AG08396 (cell line): ENCODE measurements around the gene ZSCAN32.

ENCODE experiments used
- DNase-seq: peaks from one replicate; pipeline ENCODE4 v3.0.0; 2012; ENCODE audit warnings: low spot score, mixed read lengths

The ZSCAN32 gene

DNA sequence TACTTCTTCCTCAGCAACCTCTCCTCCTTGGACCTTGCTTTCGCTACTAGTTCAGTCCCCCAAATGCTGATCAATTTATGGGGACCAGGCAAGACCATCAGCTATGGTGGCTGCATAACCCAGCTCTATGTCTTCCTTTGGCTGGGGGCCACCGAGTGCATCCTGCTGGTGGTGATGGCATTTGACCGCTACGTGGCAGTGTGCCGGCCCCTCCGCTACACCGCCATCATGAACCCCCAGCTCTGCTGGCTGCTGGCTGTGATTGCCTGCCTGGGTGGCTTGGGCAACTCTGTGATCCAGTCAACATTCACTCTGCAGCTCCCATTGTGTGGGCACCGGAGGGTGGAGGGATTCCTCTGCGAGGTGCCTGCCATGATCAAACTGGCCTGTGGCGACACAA lies 44.7 kb downstream of the ZSCAN32 start:
- DNase-seq = no peak

DNA sequence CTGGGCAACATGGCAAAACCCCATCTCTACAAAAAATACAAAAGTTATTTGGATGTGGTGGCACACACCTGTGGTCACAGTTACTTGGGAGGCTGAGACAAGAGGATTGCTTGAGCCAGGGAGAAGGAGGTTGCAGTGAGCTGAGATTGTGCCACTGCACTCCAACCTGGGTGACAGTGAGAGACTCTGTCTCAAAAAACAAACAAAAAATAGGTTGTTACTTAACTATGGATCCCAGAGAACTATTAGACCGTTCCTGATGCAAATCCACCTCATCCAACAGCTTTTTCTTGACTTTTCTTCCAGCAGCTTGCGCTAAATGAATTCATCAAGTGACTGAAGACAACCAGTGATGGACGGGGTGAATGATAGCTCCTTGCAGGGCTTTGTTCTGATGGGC lies 45.2 kb downstream of the ZSCAN32 start, which contains the start of gene OR2C1:
Gene OR2C1, plus strand, starts transcription at position 301 of the 400 bp plus-strand sequence. Its CDS starts 52 bp downstream, at position 353.
- DNase-seq = no peak

DNA sequence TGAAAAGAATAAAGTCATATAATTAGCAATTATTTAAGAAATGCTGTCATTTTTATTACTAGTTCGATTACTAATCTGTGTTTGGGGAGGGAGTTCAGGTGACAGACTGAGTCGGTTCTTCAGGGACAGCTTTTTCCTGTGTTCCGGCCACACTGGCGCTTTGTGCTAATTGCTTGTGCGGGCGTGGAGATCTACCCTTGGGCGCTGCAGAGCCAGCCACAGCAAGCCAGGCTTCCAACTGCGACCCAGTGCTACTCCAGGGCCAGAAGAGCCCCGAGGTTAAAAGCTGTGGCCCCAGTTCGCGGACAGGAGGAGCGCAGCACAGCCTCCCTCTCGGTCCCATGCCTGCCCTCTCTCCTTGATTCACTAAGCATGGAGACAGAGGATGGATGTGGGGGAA lies 51.6 kb downstream of the ZSCAN32 start:
- DNase-seq = no peak

DNA sequence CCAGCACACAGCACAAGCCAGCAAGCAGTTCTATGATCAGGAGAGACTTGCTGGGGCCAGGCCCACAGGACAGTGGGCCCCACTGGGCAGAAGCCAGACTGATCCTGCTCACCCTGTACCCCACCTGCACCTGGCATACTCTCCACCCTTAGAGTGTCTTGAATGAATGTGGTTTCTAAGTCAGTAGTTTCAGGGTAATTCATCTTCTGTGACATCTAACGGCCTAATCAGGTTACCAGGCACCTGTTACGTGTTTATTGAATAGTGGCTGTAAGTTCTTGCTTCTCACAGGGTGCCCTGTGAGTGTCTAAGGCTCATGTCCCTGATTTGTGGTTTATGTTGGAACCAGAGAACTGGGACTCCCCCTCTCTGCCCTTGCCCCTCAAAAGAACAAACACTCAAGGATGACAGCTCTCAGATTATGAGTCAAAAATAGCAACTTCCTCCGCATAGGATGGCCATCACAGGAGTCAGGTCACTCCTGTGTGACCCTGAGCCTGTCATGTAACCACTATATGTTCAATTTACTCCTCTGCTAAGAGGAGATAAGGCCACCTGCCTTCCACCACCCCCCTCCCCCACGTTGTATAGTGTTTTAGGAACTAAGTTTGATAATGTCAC lies 52.1 kb downstream of the ZSCAN32 start:
- DNase-seq = no peak

DNA sequence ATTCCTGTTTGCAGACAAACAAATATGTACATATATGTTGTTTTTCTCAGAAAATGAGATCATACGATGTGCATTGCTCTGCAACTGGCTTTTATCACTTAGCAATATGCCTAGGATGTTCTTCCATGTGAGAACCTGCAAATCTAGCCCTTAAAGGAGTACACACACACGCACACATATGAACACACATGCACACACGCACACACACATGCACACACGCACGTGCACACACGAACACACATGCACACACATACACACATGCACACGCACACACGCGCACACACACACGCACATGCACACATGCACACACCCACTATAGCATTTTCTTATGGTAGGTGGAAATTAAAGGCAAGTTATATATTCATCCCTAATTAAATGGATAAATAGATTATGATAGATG lies 53.2 kb downstream of the ZSCAN32 start:
- no peak for DNase-seq

DNA sequence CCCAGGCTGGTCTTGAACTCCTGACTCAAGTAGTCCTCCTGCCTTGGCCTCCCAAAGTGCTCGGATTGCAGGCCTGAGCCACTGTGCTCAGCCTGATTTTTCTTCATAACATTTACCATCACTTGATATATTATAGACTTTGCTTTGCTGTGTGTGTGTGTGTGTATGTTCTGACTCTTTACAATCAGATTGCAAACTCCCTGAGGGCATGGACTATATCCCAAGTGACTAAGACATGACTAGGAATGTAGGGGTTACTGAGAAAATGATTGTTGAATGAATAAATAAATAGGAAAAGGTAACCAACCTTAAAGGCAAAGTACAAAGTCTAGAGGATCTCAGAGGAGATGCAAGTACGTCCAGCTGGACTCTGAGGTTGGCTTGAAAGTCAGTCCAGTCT lies 54.8 kb downstream of the ZSCAN32 start:
- no peak for DNase-seq
